Endometrium (tissue), 2 donors: Measurements from ENCODE around the gene ZNF569.
"Not testable (repeated sequence)": the region's sequence is repeated elsewhere in the genome, so short reads cannot be mapped to it uniquely, and the experiment has no call there.

Source experiments
- FAIRE-seq: peaks from 2 replicates; lab custom pipeline; 2012; peaks lifted over from hg19 to GRCh38; lab: Jason Lieb, UNC
- donor health status: control.
- donor health status: control.

Gene ZNF569

DNA sequence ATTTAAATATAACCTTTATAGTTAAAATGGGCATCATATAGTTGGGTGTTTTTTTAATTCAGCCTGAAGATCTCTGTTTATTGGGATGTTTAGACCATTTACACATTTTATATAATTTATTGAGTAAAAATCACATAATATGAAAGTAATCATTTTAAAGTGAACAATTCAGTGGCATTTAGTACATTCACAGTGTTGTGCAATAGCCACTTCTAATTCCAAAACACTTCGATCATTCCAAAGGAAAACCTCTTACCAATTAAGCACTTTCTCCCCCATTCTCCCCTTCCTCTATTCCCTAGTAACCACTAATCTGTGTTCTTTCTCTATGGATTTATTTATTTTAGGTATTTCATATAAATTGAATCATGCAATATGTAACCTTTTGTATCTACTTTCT, 66.2 kb downstream of the ZNF569 start:
- FAIRE-seq = no peak

DNA sequence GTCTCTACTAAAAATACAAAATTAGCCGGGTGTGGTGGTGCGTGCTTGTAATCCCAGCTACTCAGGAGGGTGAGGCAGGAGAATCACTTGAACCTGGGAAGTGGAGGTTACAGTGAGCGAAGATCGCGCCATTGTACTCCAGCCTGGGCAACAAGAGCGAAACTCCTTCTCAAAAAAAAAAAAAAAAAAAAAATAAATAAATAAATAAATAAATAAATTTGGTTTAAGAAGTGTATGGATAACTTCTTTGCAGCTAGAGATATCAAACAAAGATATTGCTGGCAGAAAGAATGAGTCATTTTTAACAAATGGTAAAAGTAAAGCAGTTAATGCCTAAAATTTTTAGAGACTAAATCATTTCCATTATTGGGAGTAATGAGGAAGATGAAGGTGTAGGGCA, 75.8 kb downstream of the ZNF569 start:
- not testable (repeated sequence) for FAIRE-seq

DNA sequence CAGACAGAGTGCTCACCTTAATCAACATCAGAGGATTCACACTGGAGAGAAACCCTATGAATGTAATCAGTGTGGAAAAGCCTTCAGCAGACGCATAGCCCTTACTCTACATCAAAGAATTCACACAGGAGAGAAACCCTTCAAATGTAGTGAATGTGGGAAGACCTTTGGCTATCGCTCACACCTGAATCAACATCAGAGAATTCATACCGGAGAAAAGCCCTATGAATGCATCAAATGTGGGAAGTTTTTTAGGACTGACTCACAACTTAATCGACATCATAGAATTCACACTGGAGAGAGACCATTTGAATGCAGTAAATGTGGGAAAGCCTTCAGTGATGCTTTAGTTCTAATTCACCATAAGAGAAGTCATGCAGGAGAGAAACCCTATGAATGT, 78.0 kb downstream of the ZNF569 start:
- no peak for FAIRE-seq

DNA sequence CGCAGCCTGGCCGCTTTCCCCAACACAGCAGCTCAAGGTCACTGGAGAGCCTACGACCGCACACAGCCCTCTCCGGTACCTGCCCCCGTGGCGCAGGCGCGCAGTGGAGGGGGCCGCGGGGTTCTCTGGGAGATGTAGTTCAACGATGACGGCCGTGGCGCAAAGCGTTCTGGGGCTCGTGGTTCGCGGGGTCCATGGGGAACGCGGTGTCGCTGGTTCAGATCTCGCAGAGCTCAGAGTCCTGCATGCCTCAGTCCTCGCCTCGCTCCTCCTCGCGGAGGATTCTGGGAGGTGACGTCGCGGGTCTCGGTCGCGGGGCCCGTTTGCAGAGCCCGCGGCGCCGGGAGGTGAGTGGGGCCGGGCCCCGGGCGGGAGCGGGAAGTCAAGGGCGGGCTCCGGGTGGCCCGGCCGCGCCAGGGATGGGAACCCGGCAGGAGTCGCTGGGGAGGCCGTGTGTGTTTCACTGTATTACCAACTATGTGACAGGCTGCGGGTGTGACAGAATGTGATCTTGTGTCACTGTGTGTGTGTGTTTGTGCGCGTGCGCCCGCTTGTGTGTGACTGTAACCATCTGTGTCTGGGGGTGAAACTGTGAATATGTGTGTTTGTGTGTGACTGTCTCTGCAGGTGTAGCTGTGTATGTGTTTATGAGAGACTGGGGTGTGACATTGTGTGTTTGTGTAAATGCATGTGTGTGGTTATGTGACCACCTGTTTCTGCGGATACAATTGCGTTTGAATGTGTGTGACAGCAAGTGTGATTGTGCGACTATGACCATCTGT, 96.2 kb downstream of the ZNF569 start, which contains the start of gene ZNF527:
Gene ZNF527 (plus strand): TSS at position 220 of the 782 bp plus-strand sequence. CDS start 3,100 bp downstream, outside the sequence.
- peak; percentile 87 for FAIRE-seq

DNA sequence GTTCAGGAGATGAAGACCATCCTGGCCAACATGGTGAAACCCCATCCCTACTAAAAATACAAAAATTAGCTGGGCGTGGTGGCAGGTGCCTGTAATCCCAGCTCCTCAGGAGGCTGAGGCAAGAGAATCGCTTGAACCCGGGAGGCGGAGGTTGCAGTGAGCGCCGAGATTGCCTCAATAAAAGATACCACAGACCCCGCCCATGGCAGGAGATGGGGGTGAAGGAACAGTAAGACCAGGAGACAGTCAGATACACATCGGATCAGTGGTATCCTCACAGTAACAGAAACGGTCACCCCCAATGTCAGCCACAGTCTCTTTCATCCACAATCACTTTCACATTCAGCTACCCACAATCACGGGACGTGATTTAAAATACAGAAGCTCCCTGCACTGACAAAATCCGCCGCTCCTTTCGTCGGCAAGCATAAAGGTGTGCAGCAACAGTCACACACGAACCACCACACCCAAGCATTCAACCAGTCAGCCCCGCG, 96.8 kb downstream of the ZNF569 start:
- not testable (repeated sequence) for FAIRE-seq

DNA sequence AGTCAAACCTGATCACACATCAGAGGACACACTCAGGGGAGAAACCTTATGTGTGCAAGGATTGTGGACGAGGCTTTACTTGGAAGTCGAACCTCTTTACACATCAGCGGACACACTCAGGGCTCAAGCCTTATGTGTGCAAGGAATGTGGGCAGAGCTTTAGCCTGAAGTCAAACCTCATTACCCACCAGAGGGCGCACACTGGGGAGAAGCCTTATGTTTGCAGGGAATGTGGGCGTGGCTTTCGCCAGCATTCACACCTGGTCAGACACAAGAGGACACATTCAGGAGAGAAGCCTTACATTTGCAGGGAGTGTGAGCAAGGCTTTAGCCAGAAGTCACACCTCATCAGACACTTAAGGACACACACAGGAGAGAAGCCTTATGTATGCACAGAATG, 104.5 kb downstream of the ZNF569 start:
- FAIRE-seq = no peak

DNA sequence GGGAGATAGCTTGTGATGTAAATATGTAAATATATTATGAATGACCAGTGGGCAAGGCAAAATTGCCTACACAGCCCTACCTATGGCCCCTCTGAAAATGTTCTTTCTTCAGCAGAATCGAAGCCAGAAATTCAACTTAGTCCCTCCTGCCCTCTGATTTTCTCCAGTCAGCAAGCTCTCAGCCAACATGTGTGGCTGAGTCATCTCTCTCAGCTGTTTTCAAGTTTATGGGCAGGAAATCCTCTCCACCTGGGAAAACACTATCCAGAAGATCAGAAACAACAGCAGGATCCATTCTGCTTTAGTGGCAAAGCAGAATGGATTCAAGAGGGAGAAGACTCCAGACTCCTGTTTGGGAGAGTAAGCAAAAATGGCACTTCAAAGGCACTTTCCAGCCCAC, 105.2 kb downstream of the ZNF569 start:
- no peak for FAIRE-seq
